Measurements from ENCODE around the gene RLBP1. TPM values are rescaled to one million over a fixed set of nuclear protein-coding genes. Genes with fewer than 3 reads are reported as not detected.

RLBP1 gene
- total and polyA plus RNA-seq, 2 experiments from 2014 or later, result not detected

DNA sequence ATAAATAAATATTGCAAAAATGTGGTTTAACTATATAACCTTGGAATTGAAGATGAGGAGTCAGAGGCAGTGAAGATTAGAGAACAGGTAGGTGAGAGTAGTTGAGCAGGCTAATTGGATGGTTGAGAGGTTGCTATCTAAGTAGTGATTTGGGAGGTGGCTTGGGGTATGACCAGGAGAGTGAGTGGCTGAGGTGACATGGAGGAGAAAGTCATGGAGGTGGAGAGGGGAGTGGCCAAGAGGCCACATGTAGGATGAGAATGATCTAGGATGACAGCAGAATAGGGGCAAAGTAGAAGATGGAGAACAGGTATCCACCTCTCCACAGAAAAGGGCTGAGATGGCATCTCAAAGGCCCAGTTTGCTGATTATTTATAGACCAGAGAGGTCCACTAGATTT is 10.5 kb upstream of the RLBP1 start:
- no peaks in the 10 kb centered on the region for H4K20me1 ChIP-seq (ENCODE audit: insufficient read depth, poor library complexity, severe bottlenecking)
- no peaks in the 10 kb centered on the region for H3K4me1 ChIP-seq (ENCODE audit: insufficient read depth)
- no peak overlapping the region for H3K4me3 ChIP-seq
- H2AFZ ChIP-seq, result no peak overlapping the region
- no peaks in the 10 kb centered on the region for H3K9me3 ChIP-seq (ENCODE audit: low read depth)
- H3K27me3 ChIP-seq, result no peaks in the 10 kb centered on the region
- H3K9me2 ChIP-seq (replicated peaks; ENCODE audit: insufficient read depth), result no peaks in the 10 kb centered on the region
- no peaks in the 10 kb centered on the region for H3K36me3 ChIP-seq (replicated peaks; ENCODE audit: insufficient read depth, low read depth)
- no peak overlapping the region for H3K27ac ChIP-seq
- DNase-seq (ENCODE audit: low spot score), result no peak
- TF ChIP-seq CTCF (IDR thresholded peaks at IDR 0.05; ENCODE audit: poor library complexity) (no peak), EZH2 (IDR thresholded peaks at IDR 0.05; ENCODE audit: borderline replicate concordance) (no peak), EZH2phosphoT487 (IDR thresholded peaks at IDR 0.05; ENCODE audit: low read depth, severe bottlenecking, unreplicated experiment) (no peak)
- H3K4me2 ChIP-seq, result no peak overlapping the region
- H3K79me2 ChIP-seq, result no peaks in the 10 kb centered on the region

DNA sequence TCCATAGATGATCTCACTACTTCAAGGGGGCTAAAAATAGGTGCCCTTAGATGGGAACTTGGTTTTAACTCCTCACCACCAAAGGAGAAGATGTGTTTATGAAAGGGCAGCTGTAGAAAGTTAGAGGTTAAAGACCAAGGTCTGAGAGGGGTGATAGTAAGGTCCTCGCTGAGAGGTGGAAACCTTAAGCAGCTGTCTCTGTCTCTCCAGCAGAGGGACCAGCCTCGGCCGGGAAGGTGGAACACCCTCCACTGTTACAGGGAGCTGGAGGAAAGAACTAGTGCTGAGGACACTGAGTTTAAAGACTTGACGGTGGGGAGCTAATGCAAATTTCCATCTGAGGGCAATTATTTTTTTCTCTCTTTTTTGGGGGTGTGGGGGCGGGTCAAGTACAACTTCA is 8.9 kb upstream of the RLBP1 start:
- H3K9me3 ChIP-seq (ENCODE audit: low read depth), result no peaks in the 10 kb centered on the region
- H3K4me2 ChIP-seq, result no peak overlapping the region
- no peaks in the 10 kb centered on the region for H3K4me1 ChIP-seq (ENCODE audit: insufficient read depth)
- no peaks in the 10 kb centered on the region for H3K79me2 ChIP-seq
- TF ChIP-seq CTCF (IDR thresholded peaks at IDR 0.05; ENCODE audit: poor library complexity) (no peak), EZH2 (IDR thresholded peaks at IDR 0.05; ENCODE audit: borderline replicate concordance) (no peak), EZH2phosphoT487 (IDR thresholded peaks at IDR 0.05; ENCODE audit: low read depth, severe bottlenecking, unreplicated experiment) (no peak)
- H3K9me2 ChIP-seq (replicated peaks; ENCODE audit: insufficient read depth), result no peaks in the 10 kb centered on the region
- no peak for DNase-seq (ENCODE audit: low spot score)
- H2AFZ ChIP-seq, result no peak overlapping the region
- no peaks in the 10 kb centered on the region for H3K36me3 ChIP-seq (replicated peaks; ENCODE audit: insufficient read depth, low read depth)
- 34% methylated on average over 5 of the region's 5 CpGs for WGBS (ENCODE audit: low lambda C conversion rate, missing lambda C conversion rate)
- H3K27me3 ChIP-seq, result no peaks in the 10 kb centered on the region
- no peak overlapping the region for H3K4me3 ChIP-seq
- no peak overlapping the region for H3K27ac ChIP-seq
- H4K20me1 ChIP-seq (ENCODE audit: insufficient read depth, poor library complexity, severe bottlenecking), result no peaks in the 10 kb centered on the region

DNA sequence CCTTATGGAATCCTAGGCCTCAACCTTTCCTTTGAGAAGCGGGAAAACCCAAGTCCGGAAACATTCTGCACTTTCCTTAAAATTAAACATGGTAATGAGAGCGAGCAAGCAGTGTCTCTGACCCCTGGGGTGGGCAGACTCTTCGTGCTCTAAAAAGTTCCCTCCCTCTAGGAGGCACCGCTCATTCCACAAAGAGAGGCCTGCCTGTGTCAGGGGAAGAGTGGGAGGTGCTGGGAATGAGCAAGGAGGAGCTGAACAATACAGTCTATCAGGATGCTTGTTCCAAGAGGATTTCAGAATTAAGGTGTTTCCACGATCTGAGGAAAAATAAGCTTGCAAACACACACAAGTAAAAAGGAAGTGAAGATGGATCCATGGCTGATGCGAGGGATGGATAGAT is 6.0 kb upstream of the RLBP1 start:
- H3K79me2 ChIP-seq, result no peaks in the 10 kb centered on the region
- no peaks in the 10 kb centered on the region for H4K20me1 ChIP-seq (ENCODE audit: insufficient read depth, poor library complexity, severe bottlenecking)
- H3K36me3 ChIP-seq (replicated peaks; ENCODE audit: insufficient read depth, low read depth), result no peaks in the 10 kb centered on the region
- H3K4me3 ChIP-seq, result no peak overlapping the region
- H3K4me1 ChIP-seq (ENCODE audit: insufficient read depth), result no peaks in the 10 kb centered on the region
- TF ChIP-seq CTCF (IDR thresholded peaks at IDR 0.05; ENCODE audit: poor library complexity) (no peak), EZH2phosphoT487 (IDR thresholded peaks at IDR 0.05; ENCODE audit: low read depth, severe bottlenecking, unreplicated experiment) (no peak), EZH2 (IDR thresholded peaks at IDR 0.05; ENCODE audit: borderline replicate concordance) (no peak)
- no peak for DNase-seq (ENCODE audit: low spot score)
- no peak overlapping the region for H3K4me2 ChIP-seq
- 76% methylated on average over 7 of the region's 7 CpGs for WGBS (ENCODE audit: low lambda C conversion rate, missing lambda C conversion rate)
- H3K27me3 ChIP-seq, result no peaks in the 10 kb centered on the region
- no peaks in the 10 kb centered on the region for H3K9me3 ChIP-seq (ENCODE audit: low read depth)
- H2AFZ ChIP-seq, result no peak overlapping the region
- H3K27ac ChIP-seq, result no peak overlapping the region
- H3K9me2 ChIP-seq (replicated peaks; ENCODE audit: insufficient read depth), result no peaks in the 10 kb centered on the region
